Measurements from ENCODE around the gene CST2. TPM values are rescaled to one million over a fixed set of nuclear protein-coding genes. Genes with fewer than 3 reads are reported as not detected.
A peak's percentile ranks its signal among the peaks of the same experiment; 100 is the strongest.

The CST2 gene, protein sequence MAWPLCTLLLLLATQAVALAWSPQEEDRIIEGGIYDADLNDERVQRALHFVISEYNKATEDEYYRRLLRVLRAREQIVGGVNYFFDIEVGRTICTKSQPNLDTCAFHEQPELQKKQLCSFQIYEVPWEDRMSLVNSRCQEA
- total RNA-seq (not detected), polyA plus RNA-seq (not detected)

DNA sequence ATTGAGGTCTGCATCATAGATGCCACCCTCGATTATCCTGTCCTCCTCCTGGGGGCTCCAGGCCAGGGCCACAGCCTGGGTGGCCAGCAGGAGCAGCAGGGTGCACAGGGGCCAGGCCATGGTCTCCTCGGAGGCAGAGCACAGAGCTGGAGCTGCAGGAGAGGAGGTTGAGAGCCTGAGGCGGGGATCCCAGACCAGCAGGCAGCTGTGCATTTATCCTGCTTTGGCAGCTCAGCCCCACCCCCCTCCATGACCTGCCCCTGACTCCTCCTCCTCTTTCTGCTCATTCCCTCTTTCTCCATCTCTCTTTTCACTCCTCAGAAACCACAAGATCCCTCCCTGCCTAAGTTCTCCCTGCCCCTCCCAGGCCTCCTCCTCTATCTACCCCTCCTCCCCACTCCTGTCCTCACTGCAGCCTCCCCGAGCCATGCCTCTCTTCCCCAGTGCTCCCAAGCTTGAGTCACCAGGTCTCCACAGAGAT lies at the start of gene CST2:
CST2 (minus strand) TSS at position 189 of the 481 bp plus-strand sequence; CDS start at position 120, 69 bp downstream.
- Mint-ChIP-seq H3K27ac (peak within 1 kb of the TSS in 1 of 8 donors; percentile 29), H3K4me3 (no peak within 1 kb of the TSS), H3K27me3 (peaks cover 13 to 15% of the 10 kb centered on the region in 2 donors), H3K36me3 (no peaks in the 10 kb centered on the region), H3K9me3 (no peaks in the 10 kb centered on the region), H3K4me1 (no peaks in the 10 kb centered on the region)
- Histone ChIP-seq H3K27me3 (ENCODE audit: insufficient read depth, low read length, poor library complexity, severe bottlenecking) (no peaks in the 10 kb centered on the region), H3K27ac (ENCODE audit: low read depth, low read length) (no peak within 1 kb of the TSS), H3K36me3 (ENCODE audit: insufficient read depth, low read length) (no peaks in the 10 kb centered on the region), H3K4me3 (ENCODE audit: low read length) (no peak within 1 kb of the TSS), H3K4me1 (ENCODE audit: insufficient read depth, low read length) (no peaks in the 10 kb centered on the region), H3K9me3 (ENCODE audit: low read length) (no peaks in the 10 kb centered on the region)
- no peak for DNase-seq
- ChIA-PET POLR2A (no interaction called here), CTCF (no interaction called here)

DNA sequence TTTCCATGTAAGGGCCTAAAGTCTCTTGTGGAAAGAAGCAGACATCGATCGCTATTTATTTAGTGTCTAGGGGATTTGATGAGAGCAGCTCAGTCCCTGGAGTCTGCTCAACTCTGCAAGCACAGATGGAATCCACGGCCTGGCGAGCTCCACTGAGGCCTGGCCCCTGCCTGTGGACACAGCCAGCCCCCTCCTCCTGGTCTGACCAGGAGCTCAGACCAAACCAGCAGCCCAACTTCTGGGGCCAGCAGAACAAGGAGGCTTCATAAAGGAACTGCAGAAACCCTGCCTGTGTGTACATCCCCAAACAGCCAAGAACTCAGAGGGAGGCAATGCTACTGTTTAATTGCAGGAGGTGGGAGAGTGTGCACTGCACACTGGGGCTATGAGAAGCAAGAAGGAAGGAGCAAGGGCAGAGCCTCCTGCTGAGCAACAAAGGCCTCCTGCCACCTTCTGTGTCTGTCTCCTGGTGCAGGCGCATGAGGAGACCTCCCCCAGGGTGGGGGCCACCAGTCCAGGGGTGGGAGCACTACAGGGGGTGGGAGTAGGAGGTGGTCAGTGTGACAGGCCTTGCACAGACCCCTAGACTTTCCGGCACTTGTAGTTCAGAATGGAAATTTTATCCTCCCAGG lies 49.2 kb upstream of the CST2 start:
- no peak for DNase-seq
- Histone ChIP-seq H3K4me1 (ENCODE audit: insufficient read depth, low read length) (no peaks in the 10 kb centered on the region), H3K4me3 (ENCODE audit: low read length) (no peak overlapping the region), H3K27ac (ENCODE audit: low read depth, low read length) (no peak overlapping the region), H3K36me3 (ENCODE audit: insufficient read depth, low read length) (no peaks in the 10 kb centered on the region), H3K9me3 (ENCODE audit: low read length) (no peaks in the 10 kb centered on the region), H3K27me3 (ENCODE audit: insufficient read depth, low read length, poor library complexity, severe bottlenecking) (no peaks in the 10 kb centered on the region)
- peaks cover 11 to 46% of the 10 kb centered on the region in 2 donors for H3K27me3 Mint-ChIP-seq
- ChIA-PET POLR2A (no interaction called here), CTCF (no interaction called here)
- no peak overlapping the region for H3K4me3 Mint-ChIP-seq
- peak overlapping the region in 1 of 8 donors; percentile 29 for H3K27ac Mint-ChIP-seq
- no peaks in the 10 kb centered on the region for H3K36me3 Mint-ChIP-seq
- no peaks in the 10 kb centered on the region for H3K9me3 Mint-ChIP-seq
- H3K4me1 Mint-ChIP-seq: peaks cover 0 to 2% (median 0%) of the 10 kb centered on the region in 3 donors

DNA sequence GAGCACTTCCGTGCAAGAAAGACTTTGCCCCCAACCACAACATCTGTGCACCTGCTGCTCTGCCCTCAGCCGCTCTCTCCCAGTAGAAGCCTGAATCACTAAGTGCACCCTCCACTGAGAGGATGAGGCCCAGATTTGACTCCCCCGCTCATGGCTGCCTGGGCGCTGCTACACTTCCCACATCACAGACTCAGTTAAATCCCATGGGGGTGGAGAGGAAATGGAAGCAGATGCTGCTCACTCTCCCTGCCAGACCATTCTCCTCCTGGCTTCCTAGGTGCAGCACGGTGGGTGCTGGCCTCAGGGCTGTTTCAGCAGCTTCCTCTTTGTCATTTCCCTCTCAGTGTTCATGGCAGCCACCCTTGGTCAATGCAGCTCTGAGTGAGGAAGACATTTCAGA lies 48.2 kb upstream of the CST2 start:
- Histone ChIP-seq H3K9me3 (ENCODE audit: low read length) (no peaks in the 10 kb centered on the region), H3K4me3 (ENCODE audit: low read length) (no peak overlapping the region), H3K27ac (ENCODE audit: low read depth, low read length) (no peak overlapping the region), H3K36me3 (ENCODE audit: insufficient read depth, low read length) (no peaks in the 10 kb centered on the region), H3K27me3 (ENCODE audit: insufficient read depth, low read length, poor library complexity, severe bottlenecking) (no peaks in the 10 kb centered on the region), H3K4me1 (ENCODE audit: insufficient read depth, low read length) (no peaks in the 10 kb centered on the region)
- peaks cover 9 to 49% of the 10 kb centered on the region in 2 donors for H3K27me3 Mint-ChIP-seq
- H3K4me1 Mint-ChIP-seq: peaks cover 0 to 2% (median 0%) of the 10 kb centered on the region in 3 donors
- H3K4me3 Mint-ChIP-seq: no peak overlapping the region
- ChIA-PET POLR2A (no interaction called here), CTCF (no interaction called here)
- H3K9me3 Mint-ChIP-seq: no peaks in the 10 kb centered on the region
- H3K27ac Mint-ChIP-seq: no peak overlapping the region
- H3K36me3 Mint-ChIP-seq: no peaks in the 10 kb centered on the region
- no peak for DNase-seq

DNA sequence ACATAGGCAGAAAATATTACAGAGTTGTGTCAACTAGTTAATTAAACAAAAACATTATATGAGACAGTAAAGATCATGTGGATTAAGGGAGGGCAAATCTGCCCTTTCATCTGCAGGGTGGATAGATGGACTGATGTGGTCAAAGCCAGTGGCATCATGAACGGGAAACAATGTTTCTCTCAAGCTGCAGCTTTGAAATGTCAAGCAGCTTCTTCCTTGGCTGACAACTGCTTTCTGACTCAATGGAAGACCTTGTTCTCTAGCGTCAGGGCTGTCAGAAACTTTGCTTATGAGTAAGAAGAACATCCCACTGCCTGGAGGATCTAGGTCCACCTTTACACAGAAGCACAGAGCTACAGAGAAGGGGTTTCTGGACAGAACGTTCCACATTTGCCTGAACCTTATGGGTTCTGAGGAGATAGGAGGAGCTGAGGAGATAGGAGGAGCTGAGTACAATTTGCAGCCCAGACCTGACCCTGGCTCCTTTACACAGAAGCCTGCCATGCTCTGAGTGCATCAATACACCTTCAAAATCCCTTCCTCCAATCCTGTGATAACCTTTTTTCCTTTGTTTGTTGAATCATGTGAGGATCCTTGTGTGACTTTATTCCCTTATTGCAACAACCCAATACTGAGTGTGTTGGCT lies 47.0 kb upstream of the CST2 start:
- Histone ChIP-seq H3K9me3 (ENCODE audit: low read length) (no peaks in the 10 kb centered on the region), H3K4me1 (ENCODE audit: insufficient read depth, low read length) (no peaks in the 10 kb centered on the region), H3K27me3 (ENCODE audit: insufficient read depth, low read length, poor library complexity, severe bottlenecking) (no peaks in the 10 kb centered on the region), H3K27ac (ENCODE audit: low read depth, low read length) (no peak overlapping the region), H3K4me3 (ENCODE audit: low read length) (no peak overlapping the region), H3K36me3 (ENCODE audit: insufficient read depth, low read length) (no peaks in the 10 kb centered on the region)
- Mint-ChIP-seq H3K27ac (no peak overlapping the region), H3K4me3 (no peak overlapping the region), H3K4me1 (peaks cover 0 to 2% (median 0%) of the 10 kb centered on the region in 3 donors), H3K9me3 (no peaks in the 10 kb centered on the region), H3K36me3 (no peaks in the 10 kb centered on the region), H3K27me3 (peaks cover 15 to 61% of the 10 kb centered on the region in 2 donors)
- POLR2A ChIA-PET: no interaction called here
- DNase-seq: peak in 1 of 5 donors; percentile 44
- CTCF ChIA-PET: no interaction called here

DNA sequence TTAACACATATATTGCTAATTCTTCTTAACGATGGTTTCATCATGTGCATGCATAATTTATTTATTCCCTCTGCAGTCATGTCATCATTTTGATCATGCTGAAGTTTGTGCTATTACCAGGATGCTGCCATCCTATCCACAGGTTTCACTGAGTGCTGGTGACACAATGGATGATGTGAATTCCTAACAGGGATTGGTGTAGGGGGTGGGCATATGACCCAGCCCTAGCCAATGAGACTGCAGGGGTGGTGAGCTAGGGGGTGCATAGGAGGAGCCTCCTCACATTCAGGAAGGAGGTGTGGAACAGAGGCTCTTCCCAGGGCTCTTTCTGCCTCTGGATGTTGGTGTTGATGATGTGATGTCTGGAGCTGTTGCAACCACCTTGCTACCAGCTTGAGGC lies 45.5 kb upstream of the CST2 start:
- ChIA-PET POLR2A (no interaction called here), CTCF (no interaction called here)
- no peak overlapping the region for H3K27ac Mint-ChIP-seq
- no peaks in the 10 kb centered on the region for H3K9me3 Mint-ChIP-seq
- no peak overlapping the region for H3K4me3 Mint-ChIP-seq
- H3K4me1 Mint-ChIP-seq: peaks cover 0 to 2% (median 2%) of the 10 kb centered on the region in 3 donors
- Histone ChIP-seq H3K4me3 (ENCODE audit: low read length) (no peak overlapping the region), H3K36me3 (ENCODE audit: insufficient read depth, low read length) (no peaks in the 10 kb centered on the region), H3K4me1 (ENCODE audit: insufficient read depth, low read length) (no peaks in the 10 kb centered on the region), H3K9me3 (ENCODE audit: low read length) (no peaks in the 10 kb centered on the region), H3K27ac (ENCODE audit: low read depth, low read length) (no peak overlapping the region), H3K27me3 (ENCODE audit: insufficient read depth, low read length, poor library complexity, severe bottlenecking) (no peaks in the 10 kb centered on the region)
- H3K36me3 Mint-ChIP-seq: no peaks in the 10 kb centered on the region
- H3K27me3 Mint-ChIP-seq: peaks cover 16 to 66% of the 10 kb centered on the region in 2 donors
- no peak for DNase-seq

DNA sequence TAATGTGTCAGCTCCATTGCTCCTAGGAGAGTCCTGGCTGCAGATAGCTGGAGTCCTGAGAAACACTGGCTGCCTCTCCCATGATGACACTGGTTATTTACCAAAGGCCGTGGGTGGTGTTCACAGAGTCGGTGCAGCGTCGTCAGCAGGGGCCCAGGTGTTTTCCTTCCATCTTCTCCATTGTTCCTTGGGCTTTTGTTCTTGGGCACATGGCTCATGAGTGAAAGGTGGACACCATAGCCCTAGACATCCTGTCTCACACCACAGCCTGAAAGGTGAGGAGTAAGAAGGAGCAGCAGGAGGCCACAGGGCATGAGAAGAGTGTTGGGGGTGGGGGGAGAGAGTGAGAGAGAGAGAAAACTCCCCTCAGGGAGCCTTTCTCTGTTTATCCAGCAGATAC lies 43.9 kb upstream of the CST2 start:
- POLR2A ChIA-PET: no interaction called here
- no peak overlapping the region for H3K27ac Mint-ChIP-seq

DNA sequence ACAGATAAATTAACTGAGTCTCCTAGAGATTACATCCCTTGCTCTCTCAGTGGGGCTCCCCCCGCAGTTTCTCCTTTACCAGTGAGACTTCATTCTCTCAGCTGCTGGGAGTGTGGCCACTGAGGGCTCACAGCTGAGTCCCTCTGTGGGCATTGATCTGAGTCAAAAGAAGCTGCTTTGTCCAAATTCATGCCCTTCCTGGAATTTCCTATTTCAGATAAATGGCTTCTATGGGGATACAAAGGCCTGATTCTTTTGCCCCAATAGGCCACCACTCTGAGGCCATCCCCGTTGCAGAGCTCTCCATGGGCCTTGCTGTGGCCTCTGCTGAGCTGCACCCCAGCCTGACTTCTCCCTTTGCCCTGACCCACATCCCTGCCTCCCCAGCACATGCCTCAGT lies 43.0 kb upstream of the CST2 start:
- Mint-ChIP-seq H3K4me3 (no peak overlapping the region), H3K36me3 (no peaks in the 10 kb centered on the region), H3K27ac (no peak overlapping the region), H3K9me3 (no peaks in the 10 kb centered on the region), H3K27me3 (peaks cover 17 to 65% of the 10 kb centered on the region in 2 donors), H3K4me1 (peaks cover 0 to 3% (median 0%) of the 10 kb centered on the region in 3 donors)
- Histone ChIP-seq H3K4me1 (ENCODE audit: insufficient read depth, low read length) (no peaks in the 10 kb centered on the region), H3K27ac (ENCODE audit: low read depth, low read length) (no peak overlapping the region), H3K9me3 (ENCODE audit: low read length) (no peaks in the 10 kb centered on the region), H3K36me3 (ENCODE audit: insufficient read depth, low read length) (no peaks in the 10 kb centered on the region), H3K27me3 (ENCODE audit: insufficient read depth, low read length, poor library complexity, severe bottlenecking) (no peaks in the 10 kb centered on the region), H3K4me3 (ENCODE audit: low read length) (no peak overlapping the region)
- DNase-seq: no peak
- CTCF ChIA-PET: no interaction called here
- POLR2A ChIA-PET: no interaction called here

More for the DNA sequence above, 43.9 kb upstream of the CST2 start:
- Histone ChIP-seq H3K27ac (ENCODE audit: low read depth, low read length) (no peak overlapping the region), H3K9me3 (ENCODE audit: low read length) (no peaks in the 10 kb centered on the region), H3K4me1 (ENCODE audit: insufficient read depth, low read length) (no peaks in the 10 kb centered on the region), H3K4me3 (ENCODE audit: low read length) (no peak overlapping the region), H3K27me3 (ENCODE audit: insufficient read depth, low read length, poor library complexity, severe bottlenecking) (no peaks in the 10 kb centered on the region), H3K36me3 (ENCODE audit: insufficient read depth, low read length) (no peaks in the 10 kb centered on the region)
- H3K9me3 Mint-ChIP-seq: no peaks in the 10 kb centered on the region
- peaks cover 0 to 3% (median 2%) of the 10 kb centered on the region in 3 donors for H3K4me1 Mint-ChIP-seq
- peaks cover 17 to 69% of the 10 kb centered on the region in 2 donors for H3K27me3 Mint-ChIP-seq
- H3K4me3 Mint-ChIP-seq: no peak overlapping the region
- H3K36me3 Mint-ChIP-seq: no peaks in the 10 kb centered on the region
- DNase-seq: no peak
- CTCF ChIA-PET: no interaction called here

DNA sequence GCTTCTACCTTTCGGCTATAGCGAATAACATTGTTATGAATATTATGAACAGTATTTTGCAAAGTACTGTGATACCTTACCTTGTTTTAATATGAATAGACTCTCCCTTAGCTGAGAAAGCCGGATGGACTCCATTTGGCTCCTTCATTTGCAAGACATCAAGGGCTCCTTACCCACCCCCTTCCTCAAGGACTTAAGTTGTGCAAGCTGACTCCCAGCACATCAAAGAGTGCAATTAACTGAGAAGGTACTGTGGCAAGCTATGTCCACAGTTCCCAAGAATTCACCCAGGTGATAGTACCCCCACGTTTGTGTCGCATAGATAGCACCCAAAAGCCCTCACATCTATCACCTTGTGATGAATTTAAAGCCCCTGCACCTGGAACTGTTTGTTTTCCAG lies 41.8 kb upstream of the CST2 start:
- no peak for DNase-seq
- H3K36me3 ChIP-seq (ENCODE audit: insufficient read depth, low read length): no peaks in the 10 kb centered on the region
- Mint-ChIP-seq H3K27me3 (peaks cover 17 to 66% of the 10 kb centered on the region in 2 donors), H3K27ac (peak overlapping the region in 1 of 8 donors; percentile 2), H3K4me1 (peaks cover 0 to 3% (median 0%) of the 10 kb centered on the region in 3 donors), H3K36me3 (no peaks in the 10 kb centered on the region), H3K4me3 (no peak overlapping the region), H3K9me3 (no peaks in the 10 kb centered on the region)
- CTCF ChIA-PET: no interaction called here
- H3K27ac ChIP-seq (ENCODE audit: low read depth, low read length): no peak overlapping the region
- no peak overlapping the region for H3K4me3 ChIP-seq (ENCODE audit: low read length)
- POLR2A ChIA-PET: no interaction called here
- no peaks in the 10 kb centered on the region for H3K4me1 ChIP-seq (ENCODE audit: insufficient read depth, low read length)
- no peaks in the 10 kb centered on the region for H3K27me3 ChIP-seq (ENCODE audit: insufficient read depth, low read length, poor library complexity, severe bottlenecking)
- H3K9me3 ChIP-seq (ENCODE audit: low read length): no peaks in the 10 kb centered on the region
